ENCODE measurements around the gene PAFAH1B1. TPM values are rescaled to one million over a fixed set of nuclear protein-coding genes. Genes with fewer than 3 reads are reported as not detected.

Gene PAFAH1B1
- total and polyA plus RNA-seq, 2 experiments from 2014 or later, result 69.9 to 71.7 TPM

DNA sequence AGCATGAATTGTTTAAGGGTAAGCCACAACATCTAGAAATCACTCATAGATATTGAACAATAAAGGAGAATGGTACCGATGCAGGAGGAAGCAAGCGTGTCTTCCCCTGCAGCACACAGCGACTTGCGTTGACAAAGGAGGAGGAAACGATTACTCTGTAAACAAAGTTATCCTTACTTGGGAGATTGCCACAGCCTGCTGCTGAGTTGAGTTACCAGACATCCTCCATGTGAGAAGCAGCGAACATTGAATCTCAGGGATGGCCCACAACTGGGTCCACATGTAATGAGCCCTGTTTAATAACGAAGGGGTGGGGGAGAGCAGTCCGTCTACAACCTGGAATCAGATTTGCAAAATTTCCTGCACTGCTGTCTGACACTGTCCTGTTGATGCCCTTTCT, 90.5 kb downstream of the PAFAH1B1 start:
- Mint-ChIP-seq H3K4me3 (no peak overlapping the region), H3K27ac (no peak overlapping the region), H3K27me3 (ENCODE audit: insufficient read depth, low read depth, poor library complexity) (peaks cover 15% of the 10 kb centered on the region), H3K9me3 (no peaks in the 10 kb centered on the region), H3K36me3 (ENCODE audit: low read depth) (peaks cover 31% of the 10 kb centered on the region), H3K4me1 (peaks cover 15% of the 10 kb centered on the region; the same call in 2 of the 3 replicates)
- Histone ChIP-seq H4K20me1 (replicated peaks; ENCODE audit: insufficient read depth) (peaks cover 8% of the 10 kb centered on the region), H3K4me2 (no peak overlapping the region), H3K4me3 (no peak overlapping the region), H3K4me1 (ENCODE audit: insufficient read depth) (peaks cover 7% of the 10 kb centered on the region; the same call in 1 of the 2 replicates), H2AFZ (no peak overlapping the region), H3K9me2 (ENCODE audit: insufficient read depth) (no peaks in the 10 kb centered on the region), H3F3A (replicated peaks; ENCODE audit: low read depth) (peaks cover 10% of the 10 kb centered on the region), H3K36me3 (ENCODE audit: insufficient read depth) (peaks cover 17% of the 10 kb centered on the region; the same call in 1 of the 2 replicates), H3K79me2 (replicated peaks; ENCODE audit: insufficient read depth) (no peaks in the 10 kb centered on the region), H3K27ac (ENCODE audit: low read depth) (no peak overlapping the region), H3K27me3 (ENCODE audit: insufficient read depth) (no peaks in the 10 kb centered on the region)
- DNase-seq (ENCODE audit: low spot score) (no peak), ATAC-seq (no peak)
- no peak for TF ChIP-seq ZNF114 (CRISPR knock-in tag; IDR thresholded peaks at IDR 0.05)
- TF ChIP-seq POLR2AphosphoS5 (IDR thresholded peaks at IDR 0.05; ENCODE audit: low read depth), result no peak
- TF ChIP-seq, protein P1, sequence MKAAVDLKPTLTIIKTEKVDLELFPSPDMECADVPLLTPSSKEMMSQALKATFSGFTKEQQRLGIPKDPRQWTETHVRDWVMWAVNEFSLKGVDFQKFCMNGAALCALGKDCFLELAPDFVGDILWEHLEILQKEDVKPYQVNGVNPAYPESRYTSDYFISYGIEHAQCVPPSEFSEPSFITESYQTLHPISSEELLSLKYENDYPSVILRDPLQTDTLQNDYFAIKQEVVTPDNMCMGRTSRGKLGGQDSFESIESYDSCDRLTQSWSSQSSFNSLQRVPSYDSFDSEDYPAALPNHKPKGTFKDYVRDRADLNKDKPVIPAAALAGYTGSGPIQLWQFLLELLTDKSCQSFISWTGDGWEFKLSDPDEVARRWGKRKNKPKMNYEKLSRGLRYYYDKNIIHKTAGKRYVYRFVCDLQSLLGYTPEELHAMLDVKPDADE (IDR thresholded peaks at IDR 0.05), result no peak
- TF ChIP-seq CREB1 (CRISPR knock-in tag; IDR thresholded peaks at IDR 0.05; ENCODE audit: low read depth), result no peak
- TF ChIP-seq NANOG (IDR thresholded peaks at IDR 0.05; ENCODE audit: borderline replicate concordance), result no peak
- TF ChIP-seq, protein P2, sequence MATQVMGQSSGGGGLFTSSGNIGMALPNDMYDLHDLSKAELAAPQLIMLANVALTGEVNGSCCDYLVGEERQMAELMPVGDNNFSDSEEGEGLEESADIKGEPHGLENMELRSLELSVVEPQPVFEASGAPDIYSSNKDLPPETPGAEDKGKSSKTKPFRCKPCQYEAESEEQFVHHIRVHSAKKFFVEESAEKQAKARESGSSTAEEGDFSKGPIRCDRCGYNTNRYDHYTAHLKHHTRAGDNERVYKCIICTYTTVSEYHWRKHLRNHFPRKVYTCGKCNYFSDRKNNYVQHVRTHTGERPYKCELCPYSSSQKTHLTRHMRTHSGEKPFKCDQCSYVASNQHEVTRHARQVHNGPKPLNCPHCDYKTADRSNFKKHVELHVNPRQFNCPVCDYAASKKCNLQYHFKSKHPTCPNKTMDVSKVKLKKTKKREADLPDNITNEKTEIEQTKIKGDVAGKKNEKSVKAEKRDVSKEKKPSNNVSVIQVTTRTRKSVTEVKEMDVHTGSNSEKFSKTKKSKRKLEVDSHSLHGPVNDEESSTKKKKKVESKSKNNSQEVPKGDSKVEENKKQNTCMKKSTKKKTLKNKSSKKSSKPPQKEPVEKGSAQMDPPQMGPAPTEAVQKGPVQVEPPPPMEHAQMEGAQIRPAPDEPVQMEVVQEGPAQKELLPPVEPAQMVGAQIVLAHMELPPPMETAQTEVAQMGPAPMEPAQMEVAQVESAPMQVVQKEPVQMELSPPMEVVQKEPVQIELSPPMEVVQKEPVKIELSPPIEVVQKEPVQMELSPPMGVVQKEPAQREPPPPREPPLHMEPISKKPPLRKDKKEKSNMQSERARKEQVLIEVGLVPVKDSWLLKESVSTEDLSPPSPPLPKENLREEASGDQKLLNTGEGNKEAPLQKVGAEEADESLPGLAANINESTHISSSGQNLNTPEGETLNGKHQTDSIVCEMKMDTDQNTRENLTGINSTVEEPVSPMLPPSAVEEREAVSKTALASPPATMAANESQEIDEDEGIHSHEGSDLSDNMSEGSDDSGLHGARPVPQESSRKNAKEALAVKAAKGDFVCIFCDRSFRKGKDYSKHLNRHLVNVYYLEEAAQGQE (IDR thresholded peaks at IDR 0.05; ENCODE audit: unreplicated experiment), result no peak
- no peak for TF ChIP-seq EZH2 (IDR thresholded peaks at IDR 0.05; ENCODE audit: low read depth, unreplicated experiment)
- TF ChIP-seq, protein P3, sequence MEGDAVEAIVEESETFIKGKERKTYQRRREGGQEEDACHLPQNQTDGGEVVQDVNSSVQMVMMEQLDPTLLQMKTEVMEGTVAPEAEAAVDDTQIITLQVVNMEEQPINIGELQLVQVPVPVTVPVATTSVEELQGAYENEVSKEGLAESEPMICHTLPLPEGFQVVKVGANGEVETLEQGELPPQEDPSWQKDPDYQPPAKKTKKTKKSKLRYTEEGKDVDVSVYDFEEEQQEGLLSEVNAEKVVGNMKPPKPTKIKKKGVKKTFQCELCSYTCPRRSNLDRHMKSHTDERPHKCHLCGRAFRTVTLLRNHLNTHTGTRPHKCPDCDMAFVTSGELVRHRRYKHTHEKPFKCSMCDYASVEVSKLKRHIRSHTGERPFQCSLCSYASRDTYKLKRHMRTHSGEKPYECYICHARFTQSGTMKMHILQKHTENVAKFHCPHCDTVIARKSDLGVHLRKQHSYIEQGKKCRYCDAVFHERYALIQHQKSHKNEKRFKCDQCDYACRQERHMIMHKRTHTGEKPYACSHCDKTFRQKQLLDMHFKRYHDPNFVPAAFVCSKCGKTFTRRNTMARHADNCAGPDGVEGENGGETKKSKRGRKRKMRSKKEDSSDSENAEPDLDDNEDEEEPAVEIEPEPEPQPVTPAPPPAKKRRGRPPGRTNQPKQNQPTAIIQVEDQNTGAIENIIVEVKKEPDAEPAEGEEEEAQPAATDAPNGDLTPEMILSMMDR (conservative IDR thresholded peaks at IDR 0.05; ENCODE audit: low read depth in 2 of 2), result no peak
- no peak for TF ChIP-seq EZH2phosphoT487 (IDR thresholded peaks at IDR 0.05; ENCODE audit: unreplicated experiment)
- no peak for TF ChIP-seq STAT1 (IDR thresholded peaks at IDR 0.05; ENCODE audit: unreplicated experiment)
- TF ChIP-seq, protein P4, sequence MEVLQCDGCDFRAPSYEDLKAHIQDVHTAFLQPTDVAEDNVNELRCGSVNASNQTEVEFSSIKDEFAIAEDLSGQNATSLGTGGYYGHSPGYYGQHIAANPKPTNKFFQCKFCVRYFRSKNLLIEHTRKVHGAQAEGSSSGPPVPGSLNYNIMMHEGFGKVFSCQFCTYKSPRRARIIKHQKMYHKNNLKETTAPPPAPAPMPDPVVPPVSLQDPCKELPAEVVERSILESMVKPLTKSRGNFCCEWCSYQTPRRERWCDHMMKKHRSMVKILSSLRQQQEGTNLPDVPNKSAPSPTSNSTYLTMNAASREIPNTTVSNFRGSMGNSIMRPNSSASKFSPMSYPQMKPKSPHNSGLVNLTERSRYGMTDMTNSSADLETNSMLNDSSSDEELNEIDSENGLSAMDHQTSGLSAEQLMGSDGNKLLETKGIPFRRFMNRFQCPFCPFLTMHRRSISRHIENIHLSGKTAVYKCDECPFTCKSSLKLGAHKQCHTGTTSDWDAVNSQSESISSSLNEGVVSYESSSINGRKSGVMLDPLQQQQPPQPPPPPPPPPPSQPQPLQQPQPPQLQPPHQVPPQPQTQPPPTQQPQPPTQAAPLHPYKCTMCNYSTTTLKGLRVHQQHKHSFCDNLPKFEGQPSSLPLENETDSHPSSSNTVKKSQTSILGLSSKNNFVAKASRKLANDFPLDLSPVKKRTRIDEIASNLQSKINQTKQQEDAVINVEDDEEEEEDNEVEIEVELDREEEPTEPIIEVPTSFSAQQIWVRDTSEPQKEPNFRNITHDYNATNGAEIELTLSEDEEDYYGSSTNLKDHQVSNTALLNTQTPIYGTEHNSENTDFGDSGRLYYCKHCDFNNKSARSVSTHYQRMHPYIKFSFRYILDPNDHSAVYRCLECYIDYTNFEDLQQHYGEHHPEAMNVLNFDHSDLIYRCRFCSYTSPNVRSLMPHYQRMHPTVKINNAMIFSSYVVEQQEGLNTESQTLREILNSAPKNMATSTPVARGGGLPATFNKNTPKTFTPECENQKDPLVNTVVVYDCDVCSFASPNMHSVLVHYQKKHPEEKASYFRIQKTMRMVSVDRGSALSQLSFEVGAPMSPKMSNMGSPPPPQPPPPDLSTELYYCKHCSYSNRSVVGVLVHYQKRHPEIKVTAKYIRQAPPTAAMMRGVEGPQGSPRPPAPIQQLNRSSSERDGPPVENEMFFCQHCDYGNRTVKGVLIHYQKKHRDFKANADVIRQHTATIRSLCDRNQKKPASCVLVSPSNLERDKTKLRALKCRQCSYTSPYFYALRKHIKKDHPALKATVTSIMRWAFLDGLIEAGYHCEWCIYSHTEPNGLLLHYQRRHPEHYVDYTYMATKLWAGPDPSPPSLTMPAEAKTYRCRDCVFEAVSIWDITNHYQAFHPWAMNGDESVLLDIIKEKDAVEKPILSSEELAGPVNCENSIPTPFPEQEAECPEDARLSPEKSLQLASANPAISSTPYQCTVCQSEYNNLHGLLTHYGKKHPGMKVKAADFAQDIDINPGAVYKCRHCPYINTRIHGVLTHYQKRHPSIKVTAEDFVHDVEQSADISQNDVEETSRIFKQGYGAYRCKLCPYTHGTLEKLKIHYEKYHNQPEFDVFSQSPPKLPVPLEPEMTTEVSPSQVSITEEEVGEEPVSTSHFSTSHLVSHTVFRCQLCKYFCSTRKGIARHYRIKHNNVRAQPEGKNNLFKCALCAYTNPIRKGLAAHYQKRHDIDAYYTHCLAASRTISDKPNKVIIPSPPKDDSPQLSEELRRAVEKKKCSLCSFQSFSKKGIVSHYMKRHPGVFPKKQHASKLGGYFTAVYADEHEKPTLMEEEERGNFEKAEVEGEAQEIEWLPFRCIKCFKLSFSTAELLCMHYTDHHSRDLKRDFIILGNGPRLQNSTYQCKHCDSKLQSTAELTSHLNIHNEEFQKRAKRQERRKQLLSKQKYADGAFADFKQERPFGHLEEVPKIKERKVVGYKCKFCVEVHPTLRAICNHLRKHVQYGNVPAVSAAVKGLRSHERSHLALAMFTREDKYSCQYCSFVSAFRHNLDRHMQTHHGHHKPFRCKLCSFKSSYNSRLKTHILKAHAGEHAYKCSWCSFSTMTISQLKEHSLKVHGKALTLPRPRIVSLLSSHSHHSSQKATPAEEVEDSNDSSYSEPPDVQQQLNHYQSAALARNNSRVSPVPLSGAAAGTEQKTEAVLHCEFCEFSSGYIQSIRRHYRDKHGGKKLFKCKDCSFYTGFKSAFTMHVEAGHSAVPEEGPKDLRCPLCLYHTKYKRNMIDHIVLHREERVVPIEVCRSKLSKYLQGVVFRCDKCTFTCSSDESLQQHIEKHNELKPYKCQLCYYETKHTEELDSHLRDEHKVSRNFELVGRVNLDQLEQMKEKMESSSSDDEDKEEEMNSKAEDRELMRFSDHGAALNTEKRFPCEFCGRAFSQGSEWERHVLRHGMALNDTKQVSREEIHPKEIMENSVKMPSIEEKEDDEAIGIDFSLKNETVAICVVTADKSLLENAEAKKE (CRISPR knock-in tag; IDR thresholded peaks at IDR 0.05), result no peak

Measured in GM23338 (cell line).